Measurements from ENCODE around the gene RPGRIP1L.

- TF ChIP-seq GATA2 (IDR thresholded peaks at IDR 0.05; ENCODE audit: low read depth, low read length) (no peak), GATA3 (IDR thresholded peaks at IDR 0.05; ENCODE audit: low read depth, low read length) (no peak)
Observed at GRCh38 chr16:53576904-53577303, 126.8 kb downstream of the RPGRIP1L start.
